ENCODE data around the gene THAP11.
A peak's percentile ranks its signal among the peaks of the same experiment; 100 is the strongest.
"Not testable (repeated sequence)": the region's sequence is repeated elsewhere in the genome, so short reads cannot be mapped to it uniquely, and the experiment has no call there.

Gene THAP11

GRCh38 chr16:67861877-67862276 lies 19.8 kb downstream of the THAP11 start:
- no peak for TF ChIP-seq CTCF (IDR thresholded peaks at IDR 0.05; ENCODE audit: insufficient read depth, missing control alignments)
- FAIRE-seq: no peak
- no peak for DNase-seq (ENCODE audit: insufficient read length, low spot score)

GRCh38 chr16:67862623-67863583 lies 20.8 kb downstream of the THAP11 start:
- DNase-seq (ENCODE audit: insufficient read length, low spot score): no peak
- no peak for TF ChIP-seq CTCF (IDR thresholded peaks at IDR 0.05; ENCODE audit: insufficient read depth, missing control alignments)
- no peak for FAIRE-seq

GRCh38 chr16:67864044-67864443 lies 21.9 kb downstream of the THAP11 start:
- DNase-seq (ENCODE audit: insufficient read length, low spot score); FAIRE-seq: not testable (repeated sequence)

- no peak for TF ChIP-seq CTCF (IDR thresholded peaks at IDR 0.05; ENCODE audit: insufficient read depth, missing control alignments)
- FAIRE-seq: no peak
- no peak for DNase-seq (ENCODE audit: insufficient read length, low spot score)
Measured at GRCh38 chr16:67864594-67864993, 22.5 kb downstream of the THAP11 start.

GRCh38 chr16:67865318-67865717 lies 23.2 kb downstream of the THAP11 start:
- TF ChIP-seq CTCF (IDR thresholded peaks at IDR 0.05; ENCODE audit: insufficient read depth, missing control alignments): peak; percentile 45
- DNase-seq (ENCODE audit: insufficient read length, low spot score) (no peak), FAIRE-seq (no peak)

- FAIRE-seq (no peak), DNase-seq (ENCODE audit: insufficient read length, low spot score) (no peak)
- TF ChIP-seq CTCF (IDR thresholded peaks at IDR 0.05; ENCODE audit: insufficient read depth, missing control alignments): no peak
Measured at GRCh38 chr16:67868290-67868689, 26.2 kb downstream of the THAP11 start.

GRCh38 chr16:67869653-67870052 lies 27.5 kb downstream of the THAP11 start:
- TF ChIP-seq CTCF (IDR thresholded peaks at IDR 0.05; ENCODE audit: insufficient read depth, missing control alignments): no peak
- FAIRE-seq: no peak
- DNase-seq (ENCODE audit: insufficient read length, low spot score): no peak
